Erythroblast (primary cell): Measurements from ENCODE around the gene OR1F1.

Source experiments
- GATA1 ChIP-seq: IDR thresholded peaks from 2 replicates; pipeline ENCODE4 v1.6.1; 2011; ENCODE audit warnings: low read depth, mild to moderate bottlenecking, control low read depth, low read length, moderate library complexity
- POLR2A ChIP-seq: IDR thresholded peaks from 2 replicates; pipeline ENCODE4 v1.6.1; 2011; ENCODE audit warnings: mild to moderate bottlenecking, low read length

DNA sequence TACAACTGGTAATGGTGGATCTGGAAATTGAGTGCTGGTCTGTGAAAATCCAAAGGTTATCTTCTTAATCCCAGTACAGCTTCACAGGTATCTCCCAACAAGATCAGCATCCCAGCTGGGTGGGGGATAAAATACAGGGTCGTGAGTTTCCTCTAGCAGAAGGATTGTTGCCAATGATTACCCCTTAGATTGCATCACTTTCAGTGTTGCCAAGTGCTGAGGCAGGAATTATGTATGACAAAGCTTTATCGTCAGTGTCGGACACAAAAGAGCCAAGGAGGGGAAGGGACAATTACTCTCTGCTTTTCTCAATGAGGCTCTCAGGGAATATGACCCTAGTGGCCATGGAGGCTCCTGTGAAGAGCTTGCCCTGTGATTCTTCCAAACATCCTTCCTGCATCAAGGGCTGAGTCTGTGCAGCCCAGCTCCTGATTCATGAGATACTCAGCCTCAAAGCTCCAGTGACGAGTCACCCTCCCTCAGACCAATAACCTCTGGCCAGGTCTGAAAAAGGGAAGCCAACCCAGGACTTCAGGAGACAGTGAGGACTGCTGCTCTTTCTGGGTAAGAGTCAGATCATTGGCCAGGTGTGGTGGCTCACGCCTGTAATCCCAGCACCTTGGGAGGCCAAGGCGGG is 15.0 kb downstream of the OR1F1 start:
- TF ChIP-seq POLR2A (no peak), GATA1 (no peak)
